ENCODE data around the gene ATP6V0B. TPM values are rescaled to one million over a fixed set of nuclear protein-coding genes. Genes with fewer than 3 reads are reported as not detected.

The ATP6V0B gene
- total and polyA plus RNA-seq, 2 of the 13 experiments (the other 11 are each of a cell fraction or from before 2014, with no cell fraction given) = 157 to 161 TPM

DNA sequence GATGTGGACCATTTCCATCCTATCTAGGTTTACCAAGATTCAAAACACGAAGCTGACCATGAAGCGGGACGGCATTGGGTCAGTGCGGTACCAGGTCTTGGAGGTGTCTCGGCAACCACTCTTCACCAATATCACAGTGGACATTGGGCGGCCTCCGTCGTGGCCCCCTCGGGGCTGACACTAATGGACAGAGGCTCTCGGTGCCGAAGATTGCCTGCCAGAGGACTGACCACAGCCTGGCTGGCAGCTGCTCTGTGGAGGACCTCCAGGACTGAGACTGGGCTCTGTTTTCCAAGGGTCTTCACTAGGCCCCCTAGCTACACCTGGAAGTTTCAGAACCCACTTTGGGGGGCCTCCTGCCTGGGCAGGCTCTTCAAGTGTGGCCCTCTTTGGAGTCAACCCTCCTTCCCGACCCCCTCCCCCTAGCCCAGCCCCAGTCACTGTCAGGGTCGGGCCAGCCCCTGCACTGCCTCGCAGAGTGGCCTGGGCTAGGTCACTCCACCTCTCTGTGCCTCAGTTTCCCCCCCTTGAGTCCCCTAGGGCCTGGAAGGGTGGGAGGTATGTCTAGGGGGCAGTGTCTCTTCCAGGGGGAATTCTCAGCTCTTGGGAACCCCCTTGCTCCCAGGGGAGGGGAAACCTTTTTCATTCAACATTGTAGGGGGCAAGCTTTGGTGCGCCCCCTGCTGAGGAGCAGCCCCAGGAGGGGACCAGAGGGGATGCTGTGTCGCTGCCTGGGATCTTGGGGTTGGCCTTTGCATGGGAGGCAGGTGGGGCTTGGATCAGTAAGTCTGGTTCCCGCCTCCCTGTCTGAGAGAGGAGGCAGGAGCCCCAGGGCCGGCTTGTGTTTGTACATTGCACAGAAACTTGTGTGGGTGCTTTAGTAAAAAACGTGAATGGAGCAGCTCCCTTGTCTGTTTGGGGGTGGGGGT is 15.8 kb downstream of the ATP6V0B start (continued):
- TF ChIP-seq, protein P1, sequence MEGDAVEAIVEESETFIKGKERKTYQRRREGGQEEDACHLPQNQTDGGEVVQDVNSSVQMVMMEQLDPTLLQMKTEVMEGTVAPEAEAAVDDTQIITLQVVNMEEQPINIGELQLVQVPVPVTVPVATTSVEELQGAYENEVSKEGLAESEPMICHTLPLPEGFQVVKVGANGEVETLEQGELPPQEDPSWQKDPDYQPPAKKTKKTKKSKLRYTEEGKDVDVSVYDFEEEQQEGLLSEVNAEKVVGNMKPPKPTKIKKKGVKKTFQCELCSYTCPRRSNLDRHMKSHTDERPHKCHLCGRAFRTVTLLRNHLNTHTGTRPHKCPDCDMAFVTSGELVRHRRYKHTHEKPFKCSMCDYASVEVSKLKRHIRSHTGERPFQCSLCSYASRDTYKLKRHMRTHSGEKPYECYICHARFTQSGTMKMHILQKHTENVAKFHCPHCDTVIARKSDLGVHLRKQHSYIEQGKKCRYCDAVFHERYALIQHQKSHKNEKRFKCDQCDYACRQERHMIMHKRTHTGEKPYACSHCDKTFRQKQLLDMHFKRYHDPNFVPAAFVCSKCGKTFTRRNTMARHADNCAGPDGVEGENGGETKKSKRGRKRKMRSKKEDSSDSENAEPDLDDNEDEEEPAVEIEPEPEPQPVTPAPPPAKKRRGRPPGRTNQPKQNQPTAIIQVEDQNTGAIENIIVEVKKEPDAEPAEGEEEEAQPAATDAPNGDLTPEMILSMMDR (CRISPR knock-in tag; IDR thresholded peaks at IDR 0.05) = peak; percentile 24; the same call in 1 of the 2 replicates

- no peak overlapping the region for H2AFZ ChIP-seq (ENCODE audit: low read length)
- ATAC-seq = no peak
- CTCF ChIA-PET (ENCODE audit: low intra/inter-chr PET ratio, low total read pairs) = no interaction called here
- DNase-seq (ENCODE audit: low spot score) = no peak
- POLR2A ChIA-PET = interaction anchor here (0.8 to 0.9 kb wide), 2 partner anchors 16 to 40 kb away, joined by 3 to 4 read pairs; partner anchors contain the start of genes ATP6V0B and SLC6A9
- peak overlapping the region; percentile 89 for H3K4me2 ChIP-seq (ENCODE audit: low read depth, low read length)
- H3K4me1 ChIP-seq (ENCODE audit: insufficient read depth, low read length) = peaks cover 62% of the 10 kb centered on the region
- H3K27me3 ChIP-seq (ENCODE audit: control insufficient read depth in 1 of 2, insufficient read depth in 2 of 2, low read length in 2 of 2) = no peaks in the 10 kb centered on the region
- peak overlapping the region; percentile 52 to 77 (median 75) for H3K4me3 ChIP-seq (replicated peaks in 1 of 3; ENCODE audit: insufficient read depth in 1 of 3, low read depth in 2 of 3, low read length in 3 of 3)
- H3K36me3 ChIP-seq (replicated peaks in 1 of 2; ENCODE audit: control insufficient read depth in 1 of 2, insufficient read depth in 2 of 2, low read length in 2 of 2) = peaks cover 0 to 1% of the 10 kb centered on the region in 2 experiments; a peak in 1 of 5 replicates
- H4K20me1 ChIP-seq (ENCODE audit: insufficient read depth, low read length) = no peaks in the 10 kb centered on the region
- H3K79me2 ChIP-seq (ENCODE audit: insufficient read depth, low read length) = no peaks in the 10 kb centered on the region
- intact Hi-C loops (cut with micrococcal nuclease; ENCODE audit: unreplicated experiment) = no loop called here
- peak overlapping the region; percentile 54 for H3K27ac ChIP-seq (ENCODE audit: extremely low read length, insufficient read depth, low read length)
- in situ Hi-C loops (cut with HindIII; ENCODE audit: extremely low pct_ligation_motif_present, low pct_unique_long_range_greater_than_20kb) = no loop called here
- peak overlapping the region; percentile 56 for H3K9ac ChIP-seq (ENCODE audit: insufficient read depth, low read depth, low read length)
- no peak for FAIRE-seq
- BruUV-seq (replicated peaks) = no TSS peak
- WGBS (ENCODE audit: low lambda C conversion rate) = 0% methylated on average over 4 of the region's 10 CpGs
- H3K9me3 ChIP-seq (ENCODE audit: low read length) = no peaks in the 10 kb centered on the region
- TF ChIP-seq HNF4G (IDR thresholded peaks at IDR 0.05; ENCODE audit: borderline replicate concordance, low read depth, low read length) = no peak
- TF ChIP-seq HNF4G (CRISPR knock-in tag; IDR thresholded peaks at IDR 0.05; ENCODE audit: borderline replicate concordance, low read depth) = no peak
- TF ChIP-seq, protein P2, sequence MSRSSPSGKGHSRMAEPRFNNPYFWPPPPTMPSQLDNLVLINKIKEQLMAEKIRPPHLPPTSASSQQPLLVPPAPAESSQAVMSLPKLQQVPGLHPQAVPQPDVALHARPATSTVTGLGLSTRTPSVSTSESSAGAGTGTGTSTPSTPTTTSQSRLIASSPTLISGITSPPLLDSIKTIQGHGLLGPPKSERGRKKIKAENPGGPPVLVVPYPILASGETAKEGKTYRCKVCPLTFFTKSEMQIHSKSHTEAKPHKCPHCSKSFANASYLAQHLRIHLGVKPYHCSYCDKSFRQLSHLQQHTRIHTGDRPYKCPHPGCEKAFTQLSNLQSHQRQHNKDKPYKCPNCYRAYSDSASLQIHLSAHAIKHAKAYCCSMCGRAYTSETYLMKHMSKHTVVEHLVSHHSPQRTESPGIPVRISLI (CRISPR knock-in tag; IDR thresholded peaks at IDR 0.05; ENCODE audit: borderline replicate concordance) = no peak
- no peak for TF ChIP-seq BHLHE40 (IDR thresholded peaks at IDR 0.05; ENCODE audit: low read length)
- TF ChIP-seq ZNF703 (CRISPR knock-in tag; IDR thresholded peaks at IDR 0.05; ENCODE audit: borderline replicate concordance) = no peak
- TF ChIP-seq, protein P3, sequence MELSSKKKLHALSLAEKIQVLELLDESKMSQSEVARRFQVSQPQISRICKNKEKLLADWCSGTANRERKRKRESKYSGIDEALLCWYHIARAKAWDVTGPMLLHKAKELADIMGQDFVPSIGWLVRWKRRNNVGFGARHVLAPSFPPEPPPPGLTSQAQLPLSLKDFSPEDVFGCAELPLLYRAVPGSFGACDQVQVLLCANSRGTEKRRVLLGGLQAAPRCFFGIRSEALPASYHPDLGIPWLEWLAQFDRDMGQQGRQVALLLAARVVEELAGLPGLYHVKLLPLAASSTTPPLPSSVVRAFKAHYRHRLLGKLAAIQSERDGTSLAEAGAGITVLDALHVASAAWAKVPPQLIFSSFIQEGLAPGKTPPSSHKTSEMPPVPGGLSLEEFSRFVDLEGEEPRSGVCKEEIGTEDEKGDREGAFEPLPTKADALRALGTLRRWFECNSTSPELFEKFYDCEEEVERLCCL (CRISPR knock-in tag; IDR thresholded peaks at IDR 0.05; ENCODE audit: borderline replicate concordance) = no peak
- TF ChIP-seq CBFB (CRISPR knock-in tag; IDR thresholded peaks at IDR 0.05) = 0 out of 2 replicates have a peak, but pooled peaks have one; percentile 5
- TF ChIP-seq ZC3H13 (CRISPR knock-in tag; IDR thresholded peaks at IDR 0.05) = no peak
- TF ChIP-seq MXI1 (IDR thresholded peaks at IDR 0.05; ENCODE audit: borderline replicate concordance, low read depth, low read length) = no peak
- TF ChIP-seq GPN1 (CRISPR knock-in tag; IDR thresholded peaks at IDR 0.05; ENCODE audit: borderline replicate concordance) = no peak
- no peak for TF ChIP-seq BRD4 (CRISPR knock-in tag; IDR thresholded peaks at IDR 0.05)
- no peak for TF ChIP-seq ZIK1 (CRISPR knock-in tag; IDR thresholded peaks at IDR 0.05; ENCODE audit: borderline replicate concordance, low read depth)
- TF ChIP-seq PAX8 (CRISPR knock-in tag; IDR thresholded peaks at IDR 0.05; ENCODE audit: borderline replicate concordance) = no peak
- no peak for TF ChIP-seq HOXA3 (CRISPR knock-in tag; IDR thresholded peaks at IDR 0.05)
- TF ChIP-seq MEIS1 (CRISPR knock-in tag; IDR thresholded peaks at IDR 0.05; ENCODE audit: borderline replicate concordance) = no peak
- TF ChIP-seq, protein P4, sequence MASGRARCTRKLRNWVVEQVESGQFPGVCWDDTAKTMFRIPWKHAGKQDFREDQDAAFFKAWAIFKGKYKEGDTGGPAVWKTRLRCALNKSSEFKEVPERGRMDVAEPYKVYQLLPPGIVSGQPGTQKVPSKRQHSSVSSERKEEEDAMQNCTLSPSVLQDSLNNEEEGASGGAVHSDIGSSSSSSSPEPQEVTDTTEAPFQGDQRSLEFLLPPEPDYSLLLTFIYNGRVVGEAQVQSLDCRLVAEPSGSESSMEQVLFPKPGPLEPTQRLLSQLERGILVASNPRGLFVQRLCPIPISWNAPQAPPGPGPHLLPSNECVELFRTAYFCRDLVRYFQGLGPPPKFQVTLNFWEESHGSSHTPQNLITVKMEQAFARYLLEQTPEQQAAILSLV (CRISPR knock-in tag; IDR thresholded peaks at IDR 0.05; ENCODE audit: borderline replicate concordance) = no peak
Observed at GRCh38 chr1:43991200-43991475, 16.4 kb downstream of the ATP6V0B start.

All from HepG2 (cell line).